ENCODE data around the gene EFNA2.

Gene EFNA2

GRCh38 chr19:1269065-1269477 is 16.6 kb upstream of the EFNA2 start, which contains the start of gene CIRBP:
CIRBP (plus strand) TSS chr19:1269332; CDS start chr19:1270934, 1,602 bp downstream.
- Histone ChIP-seq H3K36me3 (ENCODE audit: low read length) (peaks cover 6% of the 10 kb centered on the region), H4K20me1 (ENCODE audit: low read depth, low read length) (no peaks in the 10 kb centered on the region; the same call in 1 of the 2 replicates), H3K9me2 (replicated peaks; ENCODE audit: insufficient read depth, low read length) (no peaks in the 10 kb centered on the region), H3K4me3 (ENCODE audit: insufficient read depth, low read length, poor library complexity, severe bottlenecking) (peak within 1 kb of the TSS; percentile 95), H3F3A (ENCODE audit: insufficient read depth) (peaks cover 64% of the 10 kb centered on the region), H3K27me3 (ENCODE audit: low read length) (no peaks in the 10 kb centered on the region), H2AFZ (ENCODE audit: low read depth, low read length, severe bottlenecking) (no peak within 1 kb of the TSS), H3K27ac (ENCODE audit: low read depth, low read length) (peak within 1 kb of the TSS; percentile 85), H3K9ac (ENCODE audit: low read length) (peak within 1 kb of the TSS; percentile 89), H3K4me2 (ENCODE audit: low read depth, low read length, poor library complexity, severe bottlenecking) (peak within 1 kb of the TSS; percentile 77), H3K9me3 (ENCODE audit: insufficient read depth, low read length) (no peaks in the 10 kb centered on the region), H3K79me2 (ENCODE audit: insufficient read depth, low read length) (peaks cover 24% of the 10 kb centered on the region)
- no peak for TF ChIP-seq CTCF (IDR thresholded peaks at IDR 0.05; ENCODE audit: insufficient read depth, low read length, poor library complexity, severe bottlenecking)
- TF ChIP-seq EZH2phosphoT487 (conservative IDR thresholded peaks at IDR 0.05; ENCODE audit: low read length) = no peak

DNA sequence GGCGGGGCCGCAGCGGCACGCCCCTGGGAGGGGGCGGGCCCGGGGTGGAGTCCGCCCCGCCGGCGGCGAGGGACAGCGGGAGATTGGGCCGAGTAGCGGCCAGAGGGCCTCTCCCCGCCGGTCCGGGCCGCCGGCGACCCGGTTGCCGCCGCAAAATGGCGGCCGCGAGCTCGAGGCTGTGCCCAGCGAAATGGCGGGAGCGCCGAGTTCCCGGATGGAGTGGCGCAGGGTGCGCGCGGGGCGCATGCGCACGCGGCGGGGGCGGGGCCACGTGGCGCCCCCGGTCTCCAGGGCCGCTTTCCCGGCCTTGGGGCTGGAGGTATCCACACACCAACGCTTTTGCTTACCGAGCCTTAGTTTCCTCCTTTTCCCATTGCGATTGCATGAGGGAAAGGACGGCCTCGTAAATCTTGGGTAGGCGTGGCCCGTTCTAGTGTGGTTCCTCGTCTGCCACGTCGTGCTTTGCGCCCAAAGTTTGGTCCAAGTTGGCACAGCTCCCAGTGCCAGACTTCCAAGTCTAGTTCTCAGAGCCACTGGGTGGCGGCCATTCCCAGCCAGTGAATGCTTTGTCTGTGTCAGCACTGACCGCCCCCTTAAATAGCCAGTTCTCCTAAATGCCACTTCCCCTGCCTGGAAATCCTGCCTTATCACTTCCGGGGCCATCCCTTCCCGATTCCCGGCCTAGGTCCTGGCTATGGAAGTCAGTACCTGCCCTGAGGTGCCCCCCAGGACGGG is 16.0 kb upstream of the EFNA2 start:
- peak overlapping the region; percentile 89 for H3K9ac ChIP-seq (ENCODE audit: low read length)
- no peak for TF ChIP-seq CTCF (IDR thresholded peaks at IDR 0.05; ENCODE audit: insufficient read depth, low read length, poor library complexity, severe bottlenecking)
- no peak for TF ChIP-seq EZH2phosphoT487 (conservative IDR thresholded peaks at IDR 0.05; ENCODE audit: low read length)
- H3K36me3 ChIP-seq (ENCODE audit: low read length) = peaks cover 6% of the 10 kb centered on the region
- H3K4me2 ChIP-seq (ENCODE audit: low read depth, low read length, poor library complexity, severe bottlenecking) = peak overlapping the region; percentile 77
- H3K4me3 ChIP-seq (ENCODE audit: insufficient read depth, low read length, poor library complexity, severe bottlenecking) = peak overlapping the region; percentile 95
- no peaks in the 10 kb centered on the region; the same call in 1 of the 2 replicates for H4K20me1 ChIP-seq (ENCODE audit: low read depth, low read length)
- no peaks in the 10 kb centered on the region for H3K27me3 ChIP-seq (ENCODE audit: low read length)
- peak overlapping the region; percentile 85 for H3K27ac ChIP-seq (ENCODE audit: low read depth, low read length)
- H3K79me2 ChIP-seq (ENCODE audit: insufficient read depth, low read length) = peaks cover 30% of the 10 kb centered on the region
- H2AFZ ChIP-seq (ENCODE audit: low read depth, low read length, severe bottlenecking) = no peak overlapping the region
- no peaks in the 10 kb centered on the region for H3K9me3 ChIP-seq (ENCODE audit: insufficient read depth, low read length)
- no peaks in the 10 kb centered on the region for H3K9me2 ChIP-seq (replicated peaks; ENCODE audit: insufficient read depth, low read length)
- peaks cover 59% of the 10 kb centered on the region for H3F3A ChIP-seq (ENCODE audit: insufficient read depth)

GRCh38 chr19:1270213-1270853 is 15.3 kb upstream of the EFNA2 start:
- peaks cover 52% of the 10 kb centered on the region for H3F3A ChIP-seq (ENCODE audit: insufficient read depth)
- no peaks in the 10 kb centered on the region; the same call in 1 of the 2 replicates for H4K20me1 ChIP-seq (ENCODE audit: low read depth, low read length)

More at GRCh38 chr19:1270213-1270853, 15.3 kb upstream of the EFNA2 start:
- peaks cover 6% of the 10 kb centered on the region for H3K36me3 ChIP-seq (ENCODE audit: low read length)
- no peaks in the 10 kb centered on the region for H3K9me2 ChIP-seq (replicated peaks; ENCODE audit: insufficient read depth, low read length)
- H2AFZ ChIP-seq (ENCODE audit: low read depth, low read length, severe bottlenecking) = no peak overlapping the region
- no peak for TF ChIP-seq EZH2phosphoT487 (conservative IDR thresholded peaks at IDR 0.05; ENCODE audit: low read length)
- TF ChIP-seq CTCF (IDR thresholded peaks at IDR 0.05; ENCODE audit: insufficient read depth, low read length, poor library complexity, severe bottlenecking) = no peak
- peak overlapping the region; percentile 95 for H3K4me3 ChIP-seq (ENCODE audit: insufficient read depth, low read length, poor library complexity, severe bottlenecking)
- peaks cover 30% of the 10 kb centered on the region for H3K79me2 ChIP-seq (ENCODE audit: insufficient read depth, low read length)
- peak overlapping the region; percentile 77 for H3K4me2 ChIP-seq (ENCODE audit: low read depth, low read length, poor library complexity, severe bottlenecking)
- peak overlapping the region; percentile 89 for H3K9ac ChIP-seq (ENCODE audit: low read length)
- no peaks in the 10 kb centered on the region for H3K27me3 ChIP-seq (ENCODE audit: low read length)
- H3K27ac ChIP-seq (ENCODE audit: low read depth, low read length) = peak overlapping the region; percentile 85
- no peaks in the 10 kb centered on the region for H3K9me3 ChIP-seq (ENCODE audit: insufficient read depth, low read length)

Data from SU-DHL-6 (cell line).